Testis (tissue), 2 donors: ENCODE results near the gene IFNGR1.

Experiments used
- POLR2A ChIP-seq: fragments of 450-650 bp; IDR thresholded peaks from one replicate; pipeline ENCODE4 v1.6.1; 2017; ENCODE audit warnings: antibody characterized with exemption, mild to moderate bottlenecking, moderate library complexity
- TF ChIP-seq, protein P1 (sequence below), 3 experiments: fragments of 450-650 bp in 2 of 3; fragments of 200-600 bp in 1 of 3; sonication (generic) in 1 of 3; IDR thresholded peaks; one replicate each; pipeline ENCODE4 v1.5.1; 2016 to 2019; ENCODE audit warnings: antibody characterized with exemption in 3 of 3, mild to moderate bottlenecking in 2 of 3, moderate library complexity in 1 of 3

GRCh38 chr6:137233911-137234863 lies 15.0 kb upstream of the IFNGR1 start:
- no peak for TF ChIP-seq POLR2A
- TF ChIP-seq, protein P1, sequence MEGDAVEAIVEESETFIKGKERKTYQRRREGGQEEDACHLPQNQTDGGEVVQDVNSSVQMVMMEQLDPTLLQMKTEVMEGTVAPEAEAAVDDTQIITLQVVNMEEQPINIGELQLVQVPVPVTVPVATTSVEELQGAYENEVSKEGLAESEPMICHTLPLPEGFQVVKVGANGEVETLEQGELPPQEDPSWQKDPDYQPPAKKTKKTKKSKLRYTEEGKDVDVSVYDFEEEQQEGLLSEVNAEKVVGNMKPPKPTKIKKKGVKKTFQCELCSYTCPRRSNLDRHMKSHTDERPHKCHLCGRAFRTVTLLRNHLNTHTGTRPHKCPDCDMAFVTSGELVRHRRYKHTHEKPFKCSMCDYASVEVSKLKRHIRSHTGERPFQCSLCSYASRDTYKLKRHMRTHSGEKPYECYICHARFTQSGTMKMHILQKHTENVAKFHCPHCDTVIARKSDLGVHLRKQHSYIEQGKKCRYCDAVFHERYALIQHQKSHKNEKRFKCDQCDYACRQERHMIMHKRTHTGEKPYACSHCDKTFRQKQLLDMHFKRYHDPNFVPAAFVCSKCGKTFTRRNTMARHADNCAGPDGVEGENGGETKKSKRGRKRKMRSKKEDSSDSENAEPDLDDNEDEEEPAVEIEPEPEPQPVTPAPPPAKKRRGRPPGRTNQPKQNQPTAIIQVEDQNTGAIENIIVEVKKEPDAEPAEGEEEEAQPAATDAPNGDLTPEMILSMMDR (IDR thresholded peaks at IDR 0.05) = no peak
